Measurements from ENCODE around the gene FDPS. TPM values are rescaled to one million over a fixed set of nuclear protein-coding genes. Genes with fewer than 3 reads are reported as not detected.

FDPS gene
- total RNA-seq, 1 experiment from 2014 or later = 269 TPM

GRCh38 chr1:155301342-155301841 lies 7.3 kb upstream of the FDPS start, which contains the start of gene PKLR:
TSS of gene PKLR (minus strand) at chr1:155301438. CDS start at chr1:155301395, 43 bp downstream.
- Histone ChIP-seq H3K27ac (ENCODE audit: low read depth, low read length) (no peak within 1 kb of the TSS), H3K4me3 (replicated peaks in 1 of 2; ENCODE audit: low read depth in 1 of 2, low read length in 2 of 2) (no peak within 1 kb of the TSS), H3K36me3 (ENCODE audit: control insufficient read depth in 1 of 2, insufficient read depth in 2 of 2, low read length in 2 of 2) (no peaks in the 10 kb centered on the region), H3K9me2 (ENCODE audit: insufficient read depth) (no peaks in the 10 kb centered on the region), H3K4me2 (ENCODE audit: low read length) (no peak within 1 kb of the TSS), H3K79me2 (ENCODE audit: insufficient read depth, low read length) (no peaks in the 10 kb centered on the region), H3K9me3 (ENCODE audit: control insufficient read depth in 1 of 2, insufficient read depth in 1 of 2, low read depth in 1 of 2, low read length in 2 of 2) (no peaks in the 10 kb centered on the region), H2AFZ (ENCODE audit: low read depth, low read length, poor library complexity, severe bottlenecking) (no peak within 1 kb of the TSS), H3K27me3 (ENCODE audit: insufficient read depth, low read length) (no peaks in the 10 kb centered on the region), H3K4me1 (ENCODE audit: control insufficient read depth in 1 of 2, insufficient read depth in 2 of 2, low read length in 2 of 2) (peaks cover 0 to 7% of the 10 kb centered on the region in 2 experiments; a peak in 3 of 4 replicates), H3K9ac (ENCODE audit: low read length) (no peak within 1 kb of the TSS), H4K20me1 (ENCODE audit: insufficient read depth) (no peaks in the 10 kb centered on the region)
- RAD21 ChIA-PET (ENCODE audit: low non-redundant PET in 1 of 2, low total read pairs in 2 of 2, uncharacterized antibody in 2 of 2, unreplicated experiment in 2 of 2) = interaction anchor here in 1 of 2 experiments (0.7 kb wide), 1 partner anchor 343 kb away, joined by 3 read pairs; no protein-coding TSS in a partner anchor
- DNase-seq (ENCODE audit: low read depth, low spot score) (no peak), ATAC-seq (no peak)
- intact Hi-C loops (cut with micrococcal nuclease) = no loop called here
- CTCF ChIA-PET = no interaction called here
- POLR2A ChIA-PET = no interaction called here
- TF ChIP-seq CTCF (IDR thresholded peaks at IDR 0.05 in 2 of 3, conservative IDR thresholded peaks at IDR 0.05 in 1 of 3; ENCODE audit: borderline replicate concordance in 1 of 3, insufficient read depth in 1 of 3, low read depth in 2 of 3, low read length in 2 of 3) = no peak
- TF ChIP-seq EZH2 (IDR thresholded peaks at IDR 0.05) = no peak
- TF ChIP-seq POLR2A (IDR thresholded peaks at IDR 0.05; ENCODE audit: borderline replicate concordance, extremely low read depth, insufficient read depth, insufficient read length) = no peak
- TF ChIP-seq SIN3A (IDR thresholded peaks at IDR 0.05; ENCODE audit: low read depth) = no peak
- no peak for TF ChIP-seq ATF3 (IDR thresholded peaks at IDR 0.05)
- no peak for TF ChIP-seq EGR1 (IDR thresholded peaks at IDR 0.05; ENCODE audit: low read depth)
- no peak for TF ChIP-seq EZH2phosphoT487 (IDR thresholded peaks at IDR 0.05; ENCODE audit: borderline replicate concordance)
- no TSS peak for BruUV-seq (replicated peaks)

- Histone ChIP-seq H3K79me2 (ENCODE audit: insufficient read depth, low read length) (peaks cover 10% of the 10 kb centered on the region), H3K4me1 (ENCODE audit: control insufficient read depth in 1 of 2, insufficient read depth in 2 of 2, low read length in 2 of 2) (peaks cover 5 to 20% of the 10 kb centered on the region in 2 experiments; a peak in 3 of 4 replicates), H3K9me2 (ENCODE audit: insufficient read depth) (no peaks in the 10 kb centered on the region), H3K9ac (ENCODE audit: low read length) (no peak overlapping the region), H3K27ac (ENCODE audit: low read depth, low read length) (no peak overlapping the region), H3K9me3 (ENCODE audit: control insufficient read depth in 1 of 2, insufficient read depth in 1 of 2, low read depth in 1 of 2, low read length in 2 of 2) (no peaks in the 10 kb centered on the region), H3K27me3 (ENCODE audit: insufficient read depth, low read length) (no peaks in the 10 kb centered on the region), H3K4me3 (replicated peaks in 1 of 2; ENCODE audit: low read depth in 1 of 2, low read length in 2 of 2) (no peak overlapping the region), H4K20me1 (ENCODE audit: insufficient read depth) (no peaks in the 10 kb centered on the region), H3K36me3 (ENCODE audit: control insufficient read depth in 1 of 2, insufficient read depth in 2 of 2, low read length in 2 of 2) (no peaks in the 10 kb centered on the region), H3K4me2 (ENCODE audit: low read length) (no peak overlapping the region), H2AFZ (ENCODE audit: low read depth, low read length, poor library complexity, severe bottlenecking) (no peak overlapping the region)
- no TSS peak for BruUV-seq (replicated peaks)
- ChIA-PET RAD21 (ENCODE audit: low non-redundant PET in 1 of 2, low total read pairs in 2 of 2, uncharacterized antibody in 2 of 2, unreplicated experiment in 2 of 2) (no interaction called here), CTCF (no interaction called here), POLR2A (no interaction called here)
- ATAC-seq = no peak
- DNase-seq (ENCODE audit: low read depth, low spot score) = no peak
- intact Hi-C loops (cut with micrococcal nuclease) = loop anchor here (5.0 kb wide), 1 partner anchor 52 kb away; no protein-coding TSS in a partner anchor
- TF ChIP-seq POLR2AphosphoS5 (IDR thresholded peaks at IDR 0.05; ENCODE audit: low read depth, low read length) = no peak
- TF ChIP-seq CBX3 (IDR thresholded peaks at IDR 0.05; ENCODE audit: low read depth) = no peak
- no peak for TF ChIP-seq CTCF (IDR thresholded peaks at IDR 0.05 in 2 of 3, conservative IDR thresholded peaks at IDR 0.05 in 1 of 3; ENCODE audit: borderline replicate concordance in 1 of 3, insufficient read depth in 1 of 3, low read depth in 2 of 3, low read length in 2 of 3)
- no peak for TF ChIP-seq SIN3A (IDR thresholded peaks at IDR 0.05; ENCODE audit: low read depth)
- no peak for TF ChIP-seq SRF (IDR thresholded peaks at IDR 0.05; ENCODE audit: low read depth)
- TF ChIP-seq YY1 (IDR thresholded peaks at IDR 0.05; ENCODE audit: extremely low read depth, insufficient replicate concordance, low read depth, low read length) = no peak
- TF ChIP-seq ZBTB33 (IDR thresholded peaks at IDR 0.05; ENCODE audit: extremely low read depth, insufficient replicate concordance, low read length) = no peak
Observed at GRCh38 chr1:155304558-155305063, 4.1 kb upstream of the FDPS start.
